ENCODE results near the gene CEP85.

CEP85 gene

GRCh38 chr1:26317612-26318337, 83.8 kb downstream of the CEP85 start, which contains the start of gene CD52:
CD52 (plus strand) TSS chr1:26317958; CDS start chr1:26318018, 60 bp downstream.
- DNase-seq: no peak

- no peak for DNase-seq
Measured at GRCh38 chr1:26318338-26319064, 84.5 kb downstream of the CEP85 start.

GRCh38 chr1:26320896-26321295, 86.9 kb downstream of the CEP85 start:
- DNase-seq: no peak

GRCh38 chr1:26321315-26322041, 87.5 kb downstream of the CEP85 start:
- DNase-seq: peak; percentile 83

GRCh38 chr1:26322042-26322331, 88.0 kb downstream of the CEP85 start:
- DNase-seq: no peak

GRCh38 chr1:26323382-26323781, 89.4 kb downstream of the CEP85 start:
- DNase-seq: no peak

- no peak for DNase-seq
Measured at GRCh38 chr1:26324550-26324949, 90.5 kb downstream of the CEP85 start.

- no peak for DNase-seq
Measured at GRCh38 chr1:26327956-26328362, 94.0 kb downstream of the CEP85 start.
